GM12891 (cell line): ENCODE results near the gene LHX8.

Experiments
- POLR2A ChIP-seq: IDR thresholded peaks from 2 replicates; pipeline ENCODE4 v1.6.1; 2011; ENCODE audit warnings: low read depth, low read length, control low read depth
- POLR2AphosphoS5 ChIP-seq: IDR thresholded peaks from 2 replicates; pipeline ENCODE4 v1.6.1; 2011; ENCODE audit warnings: low read depth, low read length, control low read depth

GRCh38 chr1:75165264-75165663, 31.1 kb downstream of the LHX8 start:
- TF ChIP-seq POLR2A (no peak), POLR2AphosphoS5 (no peak)
